Tibial artery (tissue), 4 donors: Measurements from ENCODE around the gene GPR141.

Experiments
- DNase-seq, 2 donors: peaks; one replicate each; pipeline ENCODE4 v3.0.0-alpha.2; 2019
- H3K27ac ChIP-seq, 2 donors: fragments of 200-600 bp; sonication (generic) in 1 of 2; 1 replicate in 1 of 2; 2 replicates in 1 of 2; pipeline ENCODE4 v1.5.1; 2018 to 2019; ENCODE audit warnings: mild to moderate bottlenecking in 1 of 2
- H3K27me3 ChIP-seq, 2 donors: fragments of 200-600 bp; sonication (generic) in 1 of 2; one replicate each; pipeline versions ENCODE4 v1.5.1 to v1.6.0; 2016 to 2019
- H3K36me3 ChIP-seq, 3 donors: fragments of 200-600 bp; sonication (generic) in 2 of 3; one replicate each; pipeline ENCODE4 v1.5.1; 2016 to 2019; ENCODE audit warnings: mild to moderate bottlenecking in 2 of 3
- H3K4me1 ChIP-seq, 4 donors: fragments of 200-600 bp; sonication (generic) in 2 of 4; 1 replicate in 3 of 4; 2 replicates in 1 of 4; pipeline ENCODE4 v1.5.1; 2016 to 2019
- H3K4me3 ChIP-seq, 2 donors: fragments of 200-600 bp; sonication (generic) in 1 of 2; 1 replicate in 1 of 2; 2 replicates in 1 of 2; pipeline ENCODE4 v1.5.1; 2018 to 2019; ENCODE audit warnings: mild to moderate bottlenecking in 2 of 2
- H3K9me3 ChIP-seq, 3 donors: fragments of 200-600 bp; sonication (generic) in 1 of 3; one replicate each; pipeline ENCODE4 v1.5.1; 2016 to 2019
- intact Hi-C: fragments of 100-400 bp; cut with DNase I; formaldehyde crosslinking; loops from one replicate; pipeline ENCODE4 v1.15.0; 2023; ENCODE audit warnings: low total_unique reads
- TF ChIP-seq, protein P1 (sequence below), 2 experiments: fragments of 200-600 bp in 1 of 2; fragments of 450-650 bp in 1 of 2; IDR thresholded peaks; one replicate each; pipeline ENCODE4 v1.5.1; 2017 to 2019; ENCODE audit warnings: antibody characterized with exemption in 2 of 2, mild to moderate bottlenecking in 1 of 2, moderate library complexity in 1 of 2

GPR141 gene, protein sequence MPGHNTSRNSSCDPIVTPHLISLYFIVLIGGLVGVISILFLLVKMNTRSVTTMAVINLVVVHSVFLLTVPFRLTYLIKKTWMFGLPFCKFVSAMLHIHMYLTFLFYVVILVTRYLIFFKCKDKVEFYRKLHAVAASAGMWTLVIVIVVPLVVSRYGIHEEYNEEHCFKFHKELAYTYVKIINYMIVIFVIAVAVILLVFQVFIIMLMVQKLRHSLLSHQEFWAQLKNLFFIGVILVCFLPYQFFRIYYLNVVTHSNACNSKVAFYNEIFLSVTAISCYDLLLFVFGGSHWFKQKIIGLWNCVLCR

GRCh38 chr7:37683246-37684120 lies at the start of gene GPR141:
TSS of gene GPR141 (plus strand) at chr7:37683766. CDS start at chr7:37740394, 56,628 bp downstream.
- intact Hi-C loops = no loop called here
- DNase-seq = peak in 1 of 2 donors; percentile 26
- no peaks in the 10 kb centered on the region for H3K27me3 ChIP-seq
- H3K4me3 ChIP-seq = no peak within 1 kb of the TSS
- H3K36me3 ChIP-seq = no peaks in the 10 kb centered on the region
- no peaks in the 10 kb centered on the region for H3K4me1 ChIP-seq
- H3K27ac ChIP-seq = no peak within 1 kb of the TSS
- no peaks in the 10 kb centered on the region for H3K9me3 ChIP-seq
- TF ChIP-seq, protein P1, sequence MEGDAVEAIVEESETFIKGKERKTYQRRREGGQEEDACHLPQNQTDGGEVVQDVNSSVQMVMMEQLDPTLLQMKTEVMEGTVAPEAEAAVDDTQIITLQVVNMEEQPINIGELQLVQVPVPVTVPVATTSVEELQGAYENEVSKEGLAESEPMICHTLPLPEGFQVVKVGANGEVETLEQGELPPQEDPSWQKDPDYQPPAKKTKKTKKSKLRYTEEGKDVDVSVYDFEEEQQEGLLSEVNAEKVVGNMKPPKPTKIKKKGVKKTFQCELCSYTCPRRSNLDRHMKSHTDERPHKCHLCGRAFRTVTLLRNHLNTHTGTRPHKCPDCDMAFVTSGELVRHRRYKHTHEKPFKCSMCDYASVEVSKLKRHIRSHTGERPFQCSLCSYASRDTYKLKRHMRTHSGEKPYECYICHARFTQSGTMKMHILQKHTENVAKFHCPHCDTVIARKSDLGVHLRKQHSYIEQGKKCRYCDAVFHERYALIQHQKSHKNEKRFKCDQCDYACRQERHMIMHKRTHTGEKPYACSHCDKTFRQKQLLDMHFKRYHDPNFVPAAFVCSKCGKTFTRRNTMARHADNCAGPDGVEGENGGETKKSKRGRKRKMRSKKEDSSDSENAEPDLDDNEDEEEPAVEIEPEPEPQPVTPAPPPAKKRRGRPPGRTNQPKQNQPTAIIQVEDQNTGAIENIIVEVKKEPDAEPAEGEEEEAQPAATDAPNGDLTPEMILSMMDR (IDR thresholded peaks at IDR 0.05) = no peak

DNA sequence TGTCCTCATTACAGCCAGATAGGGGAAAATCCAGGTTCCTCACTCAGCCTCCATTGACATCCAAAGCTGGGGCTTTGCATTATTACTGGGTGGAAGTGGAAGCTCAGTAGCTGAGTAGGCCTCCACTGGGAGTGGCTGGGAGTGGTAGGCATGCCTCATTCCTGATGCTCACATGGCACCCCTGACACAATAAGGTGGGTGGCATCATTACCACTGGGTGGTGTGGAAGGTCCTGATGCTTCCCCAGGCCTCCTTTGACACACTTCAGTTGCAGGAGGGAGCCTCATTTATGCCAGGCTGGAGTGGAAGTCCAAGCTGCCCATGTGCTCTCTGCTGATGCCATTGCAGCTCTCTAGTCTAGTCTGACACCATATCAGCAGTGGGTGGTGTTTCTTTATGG lies 48.2 kb upstream of the GPR141 start:
- Histone ChIP-seq H3K9me3 (peaks cover 0 to 16% (median 0%) of the 10 kb centered on the region in 3 donors), H3K4me1 (no peaks in the 10 kb centered on the region), H3K27ac (no peak overlapping the region), H3K4me3 (no peak overlapping the region), H3K27me3 (no peaks in the 10 kb centered on the region), H3K36me3 (no peaks in the 10 kb centered on the region)
- intact Hi-C loops = no loop called here
- TF ChIP-seq, protein P1 (IDR thresholded peaks at IDR 0.05) = no peak
- no peak for DNase-seq

GRCh38 chr7:37642028-37642540 lies 41.5 kb upstream of the GPR141 start:
- H3K27ac ChIP-seq = no peak overlapping the region

GRCh38 chr7:37643876-37644275 lies 39.7 kb upstream of the GPR141 start:
- Histone ChIP-seq H3K27ac (no peak overlapping the region), H3K4me1 (no peaks in the 10 kb centered on the region), H3K4me3 (no peak overlapping the region), H3K9me3 (no peaks in the 10 kb centered on the region), H3K27me3 (no peaks in the 10 kb centered on the region), H3K36me3 (no peaks in the 10 kb centered on the region)
- no peak for DNase-seq
- intact Hi-C loops = no loop called here
- TF ChIP-seq, protein P1 (IDR thresholded peaks at IDR 0.05) = no peak

More at GRCh38 chr7:37642028-37642540, 41.5 kb upstream of the GPR141 start:
- TF ChIP-seq, protein P1 (IDR thresholded peaks at IDR 0.05) = no peak
- intact Hi-C loops = no loop called here
- no peaks in the 10 kb centered on the region for H3K9me3 ChIP-seq
- no peak for DNase-seq
- no peak overlapping the region for H3K4me3 ChIP-seq
- H3K4me1 ChIP-seq = no peaks in the 10 kb centered on the region
- no peaks in the 10 kb centered on the region for H3K36me3 ChIP-seq
- no peaks in the 10 kb centered on the region for H3K27me3 ChIP-seq

DNA sequence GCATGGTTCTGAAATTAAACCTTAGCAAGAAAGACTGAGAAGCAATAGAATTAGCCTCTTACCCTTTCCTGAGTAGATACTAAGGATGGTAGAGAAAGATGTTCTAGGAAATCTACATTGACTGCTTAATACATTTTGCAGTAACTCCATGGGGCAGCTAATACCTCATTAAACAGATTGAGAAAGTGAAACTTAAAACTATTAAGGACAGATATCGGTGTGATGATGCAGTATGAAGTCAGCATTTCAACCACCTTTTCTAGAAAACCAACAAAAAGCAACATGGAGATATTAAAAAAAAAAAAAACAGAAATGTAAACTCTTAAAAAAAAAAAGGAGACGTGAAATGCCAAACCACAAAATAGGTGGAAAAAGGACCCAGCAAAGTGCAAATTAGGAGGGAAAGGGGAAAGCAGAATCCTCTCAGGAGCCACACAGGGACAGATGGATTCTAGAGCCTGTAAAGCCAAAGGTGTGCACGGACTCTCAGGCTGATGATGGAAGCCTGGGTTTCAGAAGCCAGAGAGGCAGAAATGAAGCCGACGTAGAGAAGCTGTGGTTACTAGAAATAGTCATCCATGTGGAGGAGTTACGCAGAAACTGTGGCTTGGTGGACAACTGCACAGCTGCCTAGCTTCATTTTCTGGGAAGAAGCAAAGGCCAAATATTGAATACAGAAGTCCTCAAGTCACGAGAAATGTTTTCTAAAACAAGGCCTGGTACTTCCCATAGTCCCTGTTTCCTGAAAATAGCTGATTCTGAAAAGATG lies 38.1 kb upstream of the GPR141 start:
- no peaks in the 10 kb centered on the region for H3K9me3 ChIP-seq
- no peak for DNase-seq
- no peak overlapping the region for H3K4me3 ChIP-seq
- H3K27ac ChIP-seq = no peak overlapping the region
- TF ChIP-seq, protein P1 (IDR thresholded peaks at IDR 0.05) = no peak
- no peaks in the 10 kb centered on the region for H3K36me3 ChIP-seq
- intact Hi-C loops = no loop called here
- no peaks in the 10 kb centered on the region for H3K27me3 ChIP-seq
- H3K4me1 ChIP-seq = no peaks in the 10 kb centered on the region
